ENCODE results near the gene SLC7A9.

SLC7A9 gene

GRCh38 chr19:32869369-32869965 is at the start of gene SLC7A9:
SLC7A9 (minus strand) TSS chr19:32869767; CDS start chr19:32868534, 1,233 bp downstream.
- Histone ChIP-seq H3K79me2 (ENCODE audit: control insufficient read depth, insufficient read depth, low read length, unreplicated experiment) (no peaks in the 10 kb centered on the region), H3K27me3 (ENCODE audit: insufficient read depth, low read length) (no peaks in the 10 kb centered on the region), H3K36me3 (ENCODE audit: insufficient read depth, low read length) (no peaks in the 10 kb centered on the region), H3K4me3 (ENCODE audit: low read depth, low read length) (no peak within 1 kb of the TSS), H3K4me1 (ENCODE audit: control insufficient read depth, insufficient read depth, low read length, unreplicated experiment) (no peaks in the 10 kb centered on the region), H2AFZ (ENCODE audit: low read length, unreplicated experiment) (no peak within 1 kb of the TSS), H3K27ac (ENCODE audit: low read depth, low read length) (no peak within 1 kb of the TSS)

DNA sequence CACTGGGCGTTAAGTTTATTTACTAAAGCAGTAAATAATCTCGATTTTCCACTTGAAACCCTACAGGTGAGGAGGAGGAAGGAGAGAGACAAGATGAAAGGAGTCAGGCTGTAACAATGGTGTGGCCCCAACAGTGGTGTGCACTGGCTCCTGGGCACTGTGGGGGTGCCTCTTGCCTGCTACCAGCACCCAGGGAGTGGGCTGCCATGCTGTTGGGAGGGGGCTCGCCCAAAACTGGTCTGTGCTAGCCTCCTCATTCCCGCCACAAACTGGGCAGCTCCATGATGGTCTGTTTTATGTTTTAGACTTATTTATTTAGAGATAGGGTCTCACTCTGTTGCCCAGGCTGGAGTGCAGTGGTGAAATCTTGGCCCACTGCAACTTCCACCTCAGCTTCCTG is 49.8 kb upstream of the SLC7A9 start:
- H3K27me3 ChIP-seq (ENCODE audit: insufficient read depth, low read length): no peaks in the 10 kb centered on the region
- H3K4me1 ChIP-seq (ENCODE audit: control insufficient read depth, insufficient read depth, low read length, unreplicated experiment): no peaks in the 10 kb centered on the region
- H3K36me3 ChIP-seq (ENCODE audit: insufficient read depth, low read length): no peaks in the 10 kb centered on the region
- no peak overlapping the region for H2AFZ ChIP-seq (ENCODE audit: low read length, unreplicated experiment)
- H3K79me2 ChIP-seq (ENCODE audit: control insufficient read depth, insufficient read depth, low read length, unreplicated experiment): no peaks in the 10 kb centered on the region
- no peak overlapping the region for H3K4me3 ChIP-seq (ENCODE audit: low read depth, low read length)
- H3K27ac ChIP-seq (ENCODE audit: low read depth, low read length): no peak overlapping the region

DNA sequence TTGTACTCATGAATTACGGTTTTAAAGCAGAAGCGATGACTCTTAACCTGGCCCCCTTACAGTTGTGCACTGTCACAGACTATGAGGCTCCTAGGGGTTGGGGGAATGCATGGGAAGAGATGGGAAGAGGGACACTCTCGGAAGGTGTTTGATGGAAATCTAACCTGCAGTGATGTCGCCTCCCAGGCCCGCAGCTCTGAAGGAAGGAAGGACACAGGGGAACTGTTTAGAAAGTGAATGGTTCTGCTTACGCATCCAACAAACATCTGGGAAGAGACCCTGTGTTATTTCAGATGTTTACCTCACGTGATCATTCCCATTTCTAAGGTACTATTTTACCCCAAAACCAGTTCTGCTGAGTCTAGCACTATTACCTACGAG is 48.0 kb upstream of the SLC7A9 start:
- no peaks in the 10 kb centered on the region for H3K36me3 ChIP-seq (ENCODE audit: insufficient read depth, low read length)

DNA sequence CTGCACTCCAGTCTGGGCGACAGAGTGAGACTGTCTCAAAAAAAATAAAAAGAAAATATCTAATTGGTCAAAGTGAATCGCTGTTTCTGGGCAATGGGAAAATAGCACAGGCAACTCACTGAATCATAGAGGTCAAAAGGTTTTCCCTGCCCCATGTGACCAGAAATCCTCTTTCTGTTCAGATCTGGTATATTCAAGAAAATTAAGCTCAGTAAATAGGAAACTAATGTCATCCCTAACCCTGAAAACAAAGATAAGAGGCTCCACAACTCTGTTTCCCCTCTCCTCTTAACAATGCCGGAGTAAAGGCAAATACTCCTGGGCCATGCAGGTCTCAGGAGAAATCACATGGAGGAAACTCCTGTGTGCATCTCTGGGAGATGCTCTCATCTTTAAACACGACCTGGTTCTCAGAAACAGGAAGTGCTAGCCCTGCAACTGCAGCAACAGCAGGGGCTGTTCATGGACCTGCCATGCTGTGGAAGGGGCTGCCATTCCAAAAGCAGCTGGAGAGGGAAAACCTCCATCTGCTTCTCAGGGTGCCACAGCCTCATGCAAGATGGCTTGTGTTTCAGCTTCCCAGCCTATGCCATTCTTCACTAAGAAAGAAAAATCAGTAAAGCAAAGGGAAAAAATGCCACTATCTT is 47.5 kb upstream of the SLC7A9 start:
- no peak overlapping the region for H3K4me3 ChIP-seq (ENCODE audit: low read depth, low read length)
- no peaks in the 10 kb centered on the region for H3K27me3 ChIP-seq (ENCODE audit: insufficient read depth, low read length)
- H3K27ac ChIP-seq (ENCODE audit: low read depth, low read length): no peak overlapping the region
- no peaks in the 10 kb centered on the region for H3K36me3 ChIP-seq (ENCODE audit: insufficient read depth, low read length)
- no peak overlapping the region for H2AFZ ChIP-seq (ENCODE audit: low read length, unreplicated experiment)
- no peaks in the 10 kb centered on the region for H3K79me2 ChIP-seq (ENCODE audit: control insufficient read depth, insufficient read depth, low read length, unreplicated experiment)
- no peaks in the 10 kb centered on the region for H3K4me1 ChIP-seq (ENCODE audit: control insufficient read depth, insufficient read depth, low read length, unreplicated experiment)

More for the DNA sequence above, 48.0 kb upstream of the SLC7A9 start:
- Histone ChIP-seq H2AFZ (ENCODE audit: low read length, unreplicated experiment) (no peak overlapping the region), H3K79me2 (ENCODE audit: control insufficient read depth, insufficient read depth, low read length, unreplicated experiment) (no peaks in the 10 kb centered on the region), H3K4me1 (ENCODE audit: control insufficient read depth, insufficient read depth, low read length, unreplicated experiment) (no peaks in the 10 kb centered on the region), H3K27ac (ENCODE audit: low read depth, low read length) (no peak overlapping the region), H3K4me3 (ENCODE audit: low read depth, low read length) (no peak overlapping the region), H3K27me3 (ENCODE audit: insufficient read depth, low read length) (no peaks in the 10 kb centered on the region)

DNA sequence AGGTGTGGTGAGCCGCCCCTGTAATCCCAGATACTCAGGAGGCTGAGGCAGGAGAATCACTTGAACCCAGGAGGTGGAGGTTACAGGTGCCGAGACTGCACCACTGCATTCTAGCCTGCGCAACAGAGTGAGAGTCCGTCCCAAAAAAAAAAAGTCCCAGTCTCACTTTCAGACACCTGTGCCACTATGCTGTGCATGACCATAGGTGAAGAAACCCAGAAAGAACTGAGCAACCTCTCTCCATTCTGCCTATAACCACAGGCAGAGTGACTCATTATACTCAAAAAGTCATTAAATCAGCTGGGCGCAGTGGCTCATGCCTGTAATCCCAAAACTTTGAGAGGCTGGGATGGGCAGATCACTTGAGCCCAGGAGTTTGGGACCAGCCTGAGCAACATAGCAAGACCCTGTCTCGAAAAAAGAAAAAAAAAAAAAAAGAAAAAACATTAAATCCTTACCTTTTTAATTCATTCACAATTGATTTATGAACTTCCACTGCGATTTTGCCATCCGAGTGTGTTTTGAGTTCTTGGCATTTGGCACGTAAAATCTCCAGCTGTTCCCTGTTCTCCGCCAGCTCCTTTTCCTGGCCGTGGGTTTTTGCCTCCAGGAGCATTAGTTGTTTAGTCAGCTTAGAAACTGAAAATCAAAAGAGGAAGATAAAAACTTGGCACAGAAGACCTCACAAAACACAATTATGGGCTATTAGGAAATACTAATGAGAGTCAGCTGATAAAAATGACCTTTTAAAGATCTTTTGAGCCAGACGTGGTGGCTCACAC is 45.5 kb upstream of the SLC7A9 start:
- Histone ChIP-seq H3K4me1 (ENCODE audit: control insufficient read depth, insufficient read depth, low read length, unreplicated experiment) (no peaks in the 10 kb centered on the region), H3K79me2 (ENCODE audit: control insufficient read depth, insufficient read depth, low read length, unreplicated experiment) (no peaks in the 10 kb centered on the region), H3K36me3 (ENCODE audit: insufficient read depth, low read length) (no peaks in the 10 kb centered on the region), H3K27me3 (ENCODE audit: insufficient read depth, low read length) (no peaks in the 10 kb centered on the region), H3K4me3 (ENCODE audit: low read depth, low read length) (no peak overlapping the region), H3K27ac (ENCODE audit: low read depth, low read length) (no peak overlapping the region), H2AFZ (ENCODE audit: low read length, unreplicated experiment) (no peak overlapping the region)

- no peak overlapping the region for H2AFZ ChIP-seq (ENCODE audit: low read length, unreplicated experiment)
- no peaks in the 10 kb centered on the region for H3K4me1 ChIP-seq (ENCODE audit: control insufficient read depth, insufficient read depth, low read length, unreplicated experiment)
- H3K79me2 ChIP-seq (ENCODE audit: control insufficient read depth, insufficient read depth, low read length, unreplicated experiment): no peaks in the 10 kb centered on the region
- peaks cover 8% of the 10 kb centered on the region; the same call in 1 of the 2 replicates for H3K36me3 ChIP-seq (ENCODE audit: insufficient read depth, low read length)
- H3K27me3 ChIP-seq (ENCODE audit: insufficient read depth, low read length): no peaks in the 10 kb centered on the region
- no peak overlapping the region for H3K27ac ChIP-seq (ENCODE audit: low read depth, low read length)
- no peak overlapping the region for H3K4me3 ChIP-seq (ENCODE audit: low read depth, low read length)
Observed at GRCh38 chr19:32911467-32911866, 41.9 kb upstream of the SLC7A9 start.

- Histone ChIP-seq H3K4me1 (ENCODE audit: control insufficient read depth, insufficient read depth, low read length, unreplicated experiment) (no peaks in the 10 kb centered on the region), H3K4me3 (ENCODE audit: low read depth, low read length) (no peak overlapping the region), H3K27me3 (ENCODE audit: insufficient read depth, low read length) (no peaks in the 10 kb centered on the region), H3K36me3 (ENCODE audit: insufficient read depth, low read length) (peaks cover 10% of the 10 kb centered on the region; the same call in 1 of the 2 replicates), H3K27ac (ENCODE audit: low read depth, low read length) (no peak overlapping the region), H2AFZ (ENCODE audit: low read length, unreplicated experiment) (no peak overlapping the region), H3K79me2 (ENCODE audit: control insufficient read depth, insufficient read depth, low read length, unreplicated experiment) (no peaks in the 10 kb centered on the region)
Observed at GRCh38 chr19:32910874-32911273, 41.3 kb upstream of the SLC7A9 start.

GRCh38 chr19:32910094-32910493 is 40.5 kb upstream of the SLC7A9 start:
- Histone ChIP-seq H3K27ac (ENCODE audit: low read depth, low read length) (no peak overlapping the region), H3K4me3 (ENCODE audit: low read depth, low read length) (no peak overlapping the region), H3K79me2 (ENCODE audit: control insufficient read depth, insufficient read depth, low read length, unreplicated experiment) (no peaks in the 10 kb centered on the region), H3K4me1 (ENCODE audit: control insufficient read depth, insufficient read depth, low read length, unreplicated experiment) (no peaks in the 10 kb centered on the region), H3K27me3 (ENCODE audit: insufficient read depth, low read length) (no peaks in the 10 kb centered on the region), H2AFZ (ENCODE audit: low read length, unreplicated experiment) (no peak overlapping the region), H3K36me3 (ENCODE audit: insufficient read depth, low read length) (peaks cover 15% of the 10 kb centered on the region)

DNA sequence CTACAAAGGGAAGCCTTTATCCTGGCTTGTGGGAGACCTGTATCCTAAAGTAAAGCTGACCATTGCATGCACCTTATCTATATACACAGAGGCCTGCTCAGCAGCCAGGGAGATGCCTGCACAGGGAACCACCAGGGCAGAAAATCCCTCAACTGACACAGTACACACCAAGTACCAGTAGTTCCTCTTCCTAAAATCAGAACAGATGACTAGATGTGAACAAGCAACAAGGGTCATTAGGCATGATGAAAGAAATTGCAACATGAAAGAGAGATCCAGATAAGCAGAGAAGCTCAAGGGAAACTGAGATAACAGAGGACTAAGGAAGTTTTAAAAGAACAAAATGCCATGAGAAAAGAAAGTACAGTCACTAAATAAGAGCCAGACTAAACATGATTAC is 39.7 kb upstream of the SLC7A9 start:
- H3K4me3 ChIP-seq (ENCODE audit: low read depth, low read length): no peak overlapping the region
- H3K79me2 ChIP-seq (ENCODE audit: control insufficient read depth, insufficient read depth, low read length, unreplicated experiment): no peaks in the 10 kb centered on the region

GRCh38 chr19:32908641-32909190 is 39.1 kb upstream of the SLC7A9 start:
- no peaks in the 10 kb centered on the region for H3K27me3 ChIP-seq (ENCODE audit: insufficient read depth, low read length)
- no peaks in the 10 kb centered on the region for H3K4me1 ChIP-seq (ENCODE audit: control insufficient read depth, insufficient read depth, low read length, unreplicated experiment)
- no peaks in the 10 kb centered on the region for H3K79me2 ChIP-seq (ENCODE audit: control insufficient read depth, insufficient read depth, low read length, unreplicated experiment)
- H3K36me3 ChIP-seq (ENCODE audit: insufficient read depth, low read length): peaks cover 15% of the 10 kb centered on the region
- H3K27ac ChIP-seq (ENCODE audit: low read depth, low read length): no peak overlapping the region
- no peak overlapping the region for H2AFZ ChIP-seq (ENCODE audit: low read length, unreplicated experiment)
- no peak overlapping the region for H3K4me3 ChIP-seq (ENCODE audit: low read depth, low read length)

More for the DNA sequence above, 39.7 kb upstream of the SLC7A9 start:
- Histone ChIP-seq H3K27me3 (ENCODE audit: insufficient read depth, low read length) (no peaks in the 10 kb centered on the region), H3K4me1 (ENCODE audit: control insufficient read depth, insufficient read depth, low read length, unreplicated experiment) (no peaks in the 10 kb centered on the region), H3K36me3 (ENCODE audit: insufficient read depth, low read length) (peaks cover 15% of the 10 kb centered on the region), H2AFZ (ENCODE audit: low read length, unreplicated experiment) (no peak overlapping the region), H3K27ac (ENCODE audit: low read depth, low read length) (no peak overlapping the region)
